Measurements from ENCODE around the gene RNPEPL1.

The RNPEPL1 gene

DNA sequence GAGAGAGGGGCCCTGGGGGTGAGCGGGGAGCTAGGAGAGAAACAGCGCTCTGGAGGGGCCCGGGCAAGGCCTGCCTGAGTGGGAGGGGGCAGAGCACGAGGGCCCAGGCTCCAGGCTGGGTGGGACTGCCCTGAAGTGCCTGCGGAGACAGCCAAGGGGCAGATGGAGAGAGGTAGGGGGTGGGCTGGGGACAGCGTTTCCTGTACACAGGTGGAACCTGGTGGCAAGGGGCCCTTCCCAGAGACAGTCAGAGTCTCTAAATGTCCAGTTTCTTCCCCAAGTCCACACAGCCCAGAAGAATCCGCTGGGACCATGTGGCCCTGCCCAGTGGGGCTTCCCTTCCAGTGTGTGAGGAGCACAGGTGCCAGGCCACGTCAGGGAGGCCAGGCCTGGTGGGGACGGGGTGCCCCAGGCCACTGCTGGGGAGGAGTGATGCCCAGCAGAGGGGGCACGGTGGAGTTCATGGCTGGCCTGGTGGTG lies 55.3 kb downstream of the RNPEPL1 start:
- TF ChIP-seq, protein P1, sequence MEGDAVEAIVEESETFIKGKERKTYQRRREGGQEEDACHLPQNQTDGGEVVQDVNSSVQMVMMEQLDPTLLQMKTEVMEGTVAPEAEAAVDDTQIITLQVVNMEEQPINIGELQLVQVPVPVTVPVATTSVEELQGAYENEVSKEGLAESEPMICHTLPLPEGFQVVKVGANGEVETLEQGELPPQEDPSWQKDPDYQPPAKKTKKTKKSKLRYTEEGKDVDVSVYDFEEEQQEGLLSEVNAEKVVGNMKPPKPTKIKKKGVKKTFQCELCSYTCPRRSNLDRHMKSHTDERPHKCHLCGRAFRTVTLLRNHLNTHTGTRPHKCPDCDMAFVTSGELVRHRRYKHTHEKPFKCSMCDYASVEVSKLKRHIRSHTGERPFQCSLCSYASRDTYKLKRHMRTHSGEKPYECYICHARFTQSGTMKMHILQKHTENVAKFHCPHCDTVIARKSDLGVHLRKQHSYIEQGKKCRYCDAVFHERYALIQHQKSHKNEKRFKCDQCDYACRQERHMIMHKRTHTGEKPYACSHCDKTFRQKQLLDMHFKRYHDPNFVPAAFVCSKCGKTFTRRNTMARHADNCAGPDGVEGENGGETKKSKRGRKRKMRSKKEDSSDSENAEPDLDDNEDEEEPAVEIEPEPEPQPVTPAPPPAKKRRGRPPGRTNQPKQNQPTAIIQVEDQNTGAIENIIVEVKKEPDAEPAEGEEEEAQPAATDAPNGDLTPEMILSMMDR (IDR thresholded peaks at IDR 0.05; ENCODE audit: low read depth, low read length, missing control alignments): no peak
- no peak for DNase-seq (ENCODE audit: extremely low read depth, low read depth)

GRCh38 chr2:240624011-240624949 lies 56.0 kb downstream of the RNPEPL1 start:
- TF ChIP-seq, protein P1 (IDR thresholded peaks at IDR 0.05; ENCODE audit: low read depth, low read length, missing control alignments): no peak
- H3K4me3 ChIP-seq (replicated peaks; ENCODE audit: low read depth, low read length): no peak overlapping the region
- DNase-seq (ENCODE audit: extremely low read depth, low read depth): no peak

More for the DNA sequence above, 55.3 kb downstream of the RNPEPL1 start:
- H3K4me3 ChIP-seq (replicated peaks; ENCODE audit: low read depth, low read length): no peak overlapping the region

GRCh38 chr2:240624950-240625621 lies 56.8 kb downstream of the RNPEPL1 start, which contains the start of gene GPR35:
TSS of gene GPR35 (plus strand) at chr2:240625480. CDS start at chr2:240629953, 4,473 bp downstream.
- no peak for DNase-seq (ENCODE audit: extremely low read depth, low read depth)
- TF ChIP-seq, protein P1 (IDR thresholded peaks at IDR 0.05; ENCODE audit: low read depth, low read length, missing control alignments): no peak

DNA sequence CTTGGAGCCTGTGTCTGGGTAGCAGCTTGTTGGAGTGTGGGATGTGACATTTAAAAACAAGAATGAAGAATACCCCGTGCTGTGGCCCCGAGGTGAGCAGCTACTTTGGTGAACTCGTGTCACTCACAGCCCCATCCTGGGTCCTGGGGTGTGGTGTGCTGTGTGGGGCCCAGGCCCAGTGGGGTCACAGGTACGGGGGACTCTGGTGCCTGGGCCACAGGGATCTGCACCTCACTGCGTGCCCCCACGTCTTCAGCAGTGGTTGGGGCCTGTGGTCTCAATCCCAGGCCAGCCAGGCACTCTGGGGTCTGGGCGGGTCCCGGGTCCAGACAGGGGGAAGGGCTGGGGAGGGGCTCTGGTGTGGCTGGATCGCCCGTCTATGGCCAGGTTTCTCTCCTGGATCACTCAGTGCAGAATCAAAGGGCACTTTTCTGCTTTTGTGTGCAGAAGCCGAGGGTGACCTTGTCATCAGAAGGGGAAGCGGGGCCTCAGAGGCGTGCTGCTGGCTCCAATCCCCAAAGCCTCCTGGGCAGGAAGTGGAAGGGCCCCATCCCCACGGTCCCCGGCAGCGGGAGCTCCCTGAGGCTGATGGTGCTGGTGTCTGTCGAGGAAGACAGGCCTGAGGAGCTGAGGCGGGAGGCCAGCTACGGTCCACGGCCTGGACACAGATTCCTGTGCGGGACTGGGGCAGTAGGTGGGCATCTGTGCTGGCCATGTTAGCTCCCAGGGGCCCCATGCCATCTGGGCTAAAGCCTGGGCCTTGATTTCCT lies 58.4 kb downstream of the RNPEPL1 start:
- H3K4me3 ChIP-seq (replicated peaks; ENCODE audit: low read depth, low read length): no peak overlapping the region
- DNase-seq (ENCODE audit: extremely low read depth, low read depth): no peak
- TF ChIP-seq, protein P1 (IDR thresholded peaks at IDR 0.05; ENCODE audit: low read depth, low read length, missing control alignments): no peak

More at GRCh38 chr2:240624950-240625621, 56.8 kb downstream of the RNPEPL1 start, which contains the start of gene GPR35:
- H3K4me3 ChIP-seq (replicated peaks; ENCODE audit: low read depth, low read length): no peak within 1 kb of the TSS

GRCh38 chr2:240627736-240628506 lies 59.6 kb downstream of the RNPEPL1 start:
- no peak for DNase-seq (ENCODE audit: extremely low read depth, low read depth)

More at GRCh38 chr2:240627736-240628506, 59.6 kb downstream of the RNPEPL1 start:
- no peak overlapping the region for H3K4me3 ChIP-seq (replicated peaks; ENCODE audit: low read depth, low read length)
- TF ChIP-seq, protein P1 (IDR thresholded peaks at IDR 0.05; ENCODE audit: low read depth, low read length, missing control alignments): no peak

Data from HFF-Myc (cell line).